Astrocyte of the spinal cord (primary cell): ENCODE measurements around the gene RAB3GAP1.

Experiments used
- DNase-seq: peaks from one replicate; pipeline ENCODE4 v3.0.0; 2011; ENCODE audit warnings: low read depth, low spot score
- H3K4me3 ChIP-seq: 2 replicates; pipeline ENCODE4 v1.5.1; 2011; ENCODE audit warnings: low read depth, mild to moderate bottlenecking, low read length, moderate library complexity
- CTCF ChIP-seq: IDR thresholded peaks from 2 replicates; pipeline ENCODE4 v1.5.1; 2012; ENCODE audit warnings: low read depth, mild to moderate bottlenecking, low read length, inconsistent platforms
- in situ Hi-C: cut with HindIII; loops from 2 replicates; pipeline ENCODE4 v1.10.0; 2017; ENCODE audit warnings: low sequenced_read_pairs

Gene RAB3GAP1

GRCh38 chr2:135052042-135052876 is at the start of gene RAB3GAP1:
TSS of gene RAB3GAP1 (plus strand) at chr2:135052292. CDS start at chr2:135052308, 16 bp downstream.
- DNase-seq: peak; percentile 90
- in situ Hi-C loops: no loop called here
- peak within 1 kb of the TSS; percentile 100 for H3K4me3 ChIP-seq
- TF ChIP-seq CTCF: no peak

GRCh38 chr2:135002836-135003235 is 49.3 kb upstream of the RAB3GAP1 start:
- in situ Hi-C loops: no loop called here
- no peak for DNase-seq
- no peak for TF ChIP-seq CTCF

GRCh38 chr2:135004005-135004746 is 47.9 kb upstream of the RAB3GAP1 start:
- in situ Hi-C loops: no loop called here
- no peak overlapping the region for H3K4me3 ChIP-seq
- peak; percentile 72 for DNase-seq
- peak; percentile 98 for TF ChIP-seq CTCF

More at GRCh38 chr2:135002836-135003235, 49.3 kb upstream of the RAB3GAP1 start:
- no peak overlapping the region for H3K4me3 ChIP-seq

- no peak for DNase-seq
- no peak for TF ChIP-seq CTCF
- in situ Hi-C loops: no loop called here
- no peak overlapping the region for H3K4me3 ChIP-seq
Observed at GRCh38 chr2:135005753-135006152, 46.3 kb upstream of the RAB3GAP1 start.

GRCh38 chr2:135009339-135009738 is 42.8 kb upstream of the RAB3GAP1 start:
- no peak for TF ChIP-seq CTCF
- DNase-seq: no peak
- in situ Hi-C loops: no loop called here
- H3K4me3 ChIP-seq: no peak overlapping the region

GRCh38 chr2:135010200-135010942 is 41.7 kb upstream of the RAB3GAP1 start:
- H3K4me3 ChIP-seq: no peak overlapping the region
- DNase-seq: no peak
- in situ Hi-C loops: no loop called here
- no peak for TF ChIP-seq CTCF
